Measurements from ENCODE around the gene TRPM4.

GRCh38 chr19:49190781-49191180, 33.2 kb downstream of the TRPM4 start:
- TF ChIP-seq, protein P1, sequence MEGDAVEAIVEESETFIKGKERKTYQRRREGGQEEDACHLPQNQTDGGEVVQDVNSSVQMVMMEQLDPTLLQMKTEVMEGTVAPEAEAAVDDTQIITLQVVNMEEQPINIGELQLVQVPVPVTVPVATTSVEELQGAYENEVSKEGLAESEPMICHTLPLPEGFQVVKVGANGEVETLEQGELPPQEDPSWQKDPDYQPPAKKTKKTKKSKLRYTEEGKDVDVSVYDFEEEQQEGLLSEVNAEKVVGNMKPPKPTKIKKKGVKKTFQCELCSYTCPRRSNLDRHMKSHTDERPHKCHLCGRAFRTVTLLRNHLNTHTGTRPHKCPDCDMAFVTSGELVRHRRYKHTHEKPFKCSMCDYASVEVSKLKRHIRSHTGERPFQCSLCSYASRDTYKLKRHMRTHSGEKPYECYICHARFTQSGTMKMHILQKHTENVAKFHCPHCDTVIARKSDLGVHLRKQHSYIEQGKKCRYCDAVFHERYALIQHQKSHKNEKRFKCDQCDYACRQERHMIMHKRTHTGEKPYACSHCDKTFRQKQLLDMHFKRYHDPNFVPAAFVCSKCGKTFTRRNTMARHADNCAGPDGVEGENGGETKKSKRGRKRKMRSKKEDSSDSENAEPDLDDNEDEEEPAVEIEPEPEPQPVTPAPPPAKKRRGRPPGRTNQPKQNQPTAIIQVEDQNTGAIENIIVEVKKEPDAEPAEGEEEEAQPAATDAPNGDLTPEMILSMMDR (IDR thresholded peaks at IDR 0.05) = no peak
- TF ChIP-seq POLR2A (IDR thresholded peaks at IDR 0.05) = no peak
